ENCODE data around the gene SYNE4. TPM values are rescaled to one million over a fixed set of nuclear protein-coding genes. Genes with fewer than 3 reads are reported as not detected.

The SYNE4 gene
- total and polyA plus RNA-seq, 2 of the 13 experiments (the other 11 are each of a cell fraction or from before 2014, with no cell fraction given), result 13.7 to 23.0 TPM

DNA sequence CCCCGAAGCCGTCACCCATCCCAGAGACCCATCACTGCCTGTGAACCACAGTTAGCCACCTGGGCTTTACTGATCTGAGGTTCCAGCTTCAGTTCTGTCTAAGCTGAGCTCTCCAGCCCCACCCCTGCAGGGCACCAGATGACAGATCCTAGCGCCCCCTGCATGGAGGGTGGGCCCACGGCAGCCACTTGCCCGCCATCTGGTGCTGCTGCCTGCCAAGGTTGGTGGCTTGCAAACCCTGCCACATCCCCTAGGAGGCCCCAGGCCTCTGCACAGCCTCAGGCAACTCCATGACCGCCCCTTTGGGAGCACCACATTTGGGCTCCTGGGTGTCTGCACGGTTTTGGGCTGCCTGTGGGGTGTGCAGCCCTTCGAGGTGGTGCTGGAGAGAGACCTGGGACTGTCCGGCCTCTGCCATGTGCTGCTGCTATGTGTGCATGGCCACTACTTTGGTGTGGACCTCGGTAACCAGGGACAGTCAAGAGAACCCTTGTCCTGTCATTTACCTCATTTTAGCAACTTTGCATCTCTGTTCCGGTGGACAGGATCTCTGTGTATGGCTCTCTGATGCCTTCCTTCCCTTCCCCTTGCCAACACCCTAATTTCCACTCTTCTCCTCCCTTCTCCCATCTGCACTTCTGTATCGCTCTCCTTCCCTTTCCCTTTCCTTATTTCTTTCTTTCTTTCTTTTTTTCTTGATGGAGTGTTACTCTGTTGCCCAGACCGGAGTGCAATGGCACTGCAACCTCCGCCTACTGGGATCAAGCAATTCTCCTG, 31.0 kb downstream of the SYNE4 start:
- DNase-seq (ENCODE audit: low spot score) (peak; percentile 53), ATAC-seq (peak; percentile 91), FAIRE-seq (no peak)
- Histone ChIP-seq H3K4me2 (ENCODE audit: low read depth, low read length) (no peak overlapping the region), H3K9me3 (ENCODE audit: low read length) (no peaks in the 10 kb centered on the region), H3K9ac (ENCODE audit: insufficient read depth, low read depth, low read length) (no peak overlapping the region), H3K79me2 (ENCODE audit: insufficient read depth, low read length) (no peaks in the 10 kb centered on the region), H3K27ac (ENCODE audit: extremely low read length, insufficient read depth, low read length) (no peak overlapping the region), H2AFZ (ENCODE audit: low read length) (no peak overlapping the region), H4K20me1 (ENCODE audit: insufficient read depth, low read length) (no peaks in the 10 kb centered on the region), H3K36me3 (replicated peaks in 1 of 2; ENCODE audit: control insufficient read depth in 1 of 2, insufficient read depth in 2 of 2, low read length in 2 of 2) (no peaks in the 10 kb centered on the region), H3K4me3 (replicated peaks in 1 of 3; ENCODE audit: insufficient read depth in 1 of 3, low read depth in 2 of 3, low read length in 3 of 3) (no peak overlapping the region), H3K4me1 (ENCODE audit: insufficient read depth, low read length) (no peaks in the 10 kb centered on the region), H3K27me3 (ENCODE audit: control insufficient read depth in 1 of 2, insufficient read depth in 2 of 2, low read length in 2 of 2) (peaks cover 1 to 13% of the 10 kb centered on the region in 2 experiments; a peak in 2 of 5 replicates)
- in situ Hi-C loops (cut with HindIII; ENCODE audit: extremely low pct_ligation_motif_present, low pct_unique_long_range_greater_than_20kb) (no loop called here), intact Hi-C loops (cut with micrococcal nuclease; ENCODE audit: unreplicated experiment) (no loop called here)
- 62% methylated on average over 6 of the region's 14 CpGs for WGBS (ENCODE audit: low lambda C conversion rate)
- BruUV-seq (replicated peaks), result no TSS peak
- ChIA-PET CTCF (ENCODE audit: low intra/inter-chr PET ratio, low total read pairs) (no interaction called here), POLR2A (no interaction called here)
- TF ChIP-seq ZNF263 (CRISPR knock-in tag; IDR thresholded peaks at IDR 0.05) (peak; percentile 77; the same call in 1 of the 2 replicates), RFXAP (CRISPR knock-in tag; IDR thresholded peaks at IDR 0.05; ENCODE audit: borderline replicate concordance) (no peak), TCF7 (IDR thresholded peaks at IDR 0.05; ENCODE audit: low read depth) (no peak), CBX2 (IDR thresholded peaks at IDR 0.05; ENCODE audit: low read depth, low read length) (no peak), CBX2 (CRISPR knock-in tag; IDR thresholded peaks at IDR 0.05; ENCODE audit: low read depth) (no peak), ZNF251 (CRISPR knock-in tag; IDR thresholded peaks at IDR 0.05) (no peak), KLF9 (CRISPR knock-in tag; IDR thresholded peaks at IDR 0.05; ENCODE audit: low read depth) (no peak), RAD21 (CRISPR knock-in tag; IDR thresholded peaks at IDR 0.05) (peak; percentile 62), STAG1 (CRISPR knock-in tag; IDR thresholded peaks at IDR 0.05) (peak; percentile 46)
- TF ChIP-seq, protein P1, sequence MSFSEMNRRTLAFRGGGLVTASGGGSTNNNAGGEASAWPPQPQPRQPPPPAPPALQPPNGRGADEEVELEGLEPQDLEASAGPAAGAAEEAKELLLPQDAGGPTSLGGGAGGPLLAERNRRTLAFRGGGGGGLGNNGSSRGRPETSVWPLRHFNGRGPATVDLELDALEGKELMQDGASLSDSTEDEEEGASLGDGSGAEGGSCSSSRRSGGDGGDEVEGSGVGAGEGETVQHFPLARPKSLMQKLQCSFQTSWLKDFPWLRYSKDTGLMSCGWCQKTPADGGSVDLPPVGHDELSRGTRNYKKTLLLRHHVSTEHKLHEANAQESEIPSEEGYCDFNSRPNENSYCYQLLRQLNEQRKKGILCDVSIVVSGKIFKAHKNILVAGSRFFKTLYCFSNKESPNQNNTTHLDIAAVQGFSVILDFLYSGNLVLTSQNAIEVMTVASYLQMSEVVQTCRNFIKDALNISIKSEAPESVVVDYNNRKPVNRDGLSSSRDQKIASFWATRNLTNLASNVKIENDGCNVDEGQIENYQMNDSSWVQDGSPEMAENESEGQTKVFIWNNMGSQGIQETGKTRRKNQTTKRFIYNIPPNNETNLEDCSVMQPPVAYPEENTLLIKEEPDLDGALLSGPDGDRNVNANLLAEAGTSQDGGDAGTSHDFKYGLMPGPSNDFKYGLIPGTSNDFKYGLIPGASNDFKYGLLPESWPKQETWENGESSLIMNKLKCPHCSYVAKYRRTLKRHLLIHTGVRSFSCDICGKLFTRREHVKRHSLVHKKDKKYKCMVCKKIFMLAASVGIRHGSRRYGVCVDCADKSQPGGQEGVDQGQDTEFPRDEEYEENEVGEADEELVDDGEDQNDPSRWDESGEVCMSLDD (CRISPR knock-in tag; IDR thresholded peaks at IDR 0.05; ENCODE audit: borderline replicate concordance), result no peak
- TF ChIP-seq, protein P2, sequence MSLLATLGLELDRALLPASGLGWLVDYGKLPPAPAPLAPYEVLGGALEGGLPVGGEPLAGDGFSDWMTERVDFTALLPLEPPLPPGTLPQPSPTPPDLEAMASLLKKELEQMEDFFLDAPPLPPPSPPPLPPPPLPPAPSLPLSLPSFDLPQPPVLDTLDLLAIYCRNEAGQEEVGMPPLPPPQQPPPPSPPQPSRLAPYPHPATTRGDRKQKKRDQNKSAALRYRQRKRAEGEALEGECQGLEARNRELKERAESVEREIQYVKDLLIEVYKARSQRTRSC (CRISPR knock-in tag; IDR thresholded peaks at IDR 0.05; ENCODE audit: low read depth), result no peak
- TF ChIP-seq, protein P3, sequence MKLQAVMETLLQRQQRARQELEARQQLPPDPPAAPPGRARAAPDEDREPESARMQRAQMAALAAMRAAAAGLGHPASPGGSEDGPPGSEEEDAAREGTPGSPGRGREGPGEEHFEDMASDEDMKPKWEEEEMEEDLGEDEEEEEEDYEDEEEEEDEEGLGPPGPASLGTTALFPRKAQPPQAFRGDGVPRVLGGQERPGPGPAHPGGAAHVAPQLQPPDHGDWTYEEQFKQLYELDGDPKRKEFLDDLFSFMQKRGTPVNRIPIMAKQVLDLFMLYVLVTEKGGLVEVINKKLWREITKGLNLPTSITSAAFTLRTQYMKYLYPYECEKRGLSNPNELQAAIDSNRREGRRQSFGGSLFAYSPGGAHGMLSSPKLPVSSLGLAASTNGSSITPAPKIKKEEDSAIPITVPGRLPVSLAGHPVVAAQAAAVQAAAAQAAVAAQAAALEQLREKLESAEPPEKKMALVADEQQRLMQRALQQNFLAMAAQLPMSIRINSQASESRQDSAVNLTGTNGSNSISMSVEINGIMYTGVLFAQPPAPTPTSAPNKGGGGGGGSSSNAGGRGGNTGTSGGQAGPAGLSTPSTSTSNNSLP (IDR thresholded peaks at IDR 0.05; ENCODE audit: low read depth, low read length), result no peak
- TF ChIP-seq, protein P4, sequence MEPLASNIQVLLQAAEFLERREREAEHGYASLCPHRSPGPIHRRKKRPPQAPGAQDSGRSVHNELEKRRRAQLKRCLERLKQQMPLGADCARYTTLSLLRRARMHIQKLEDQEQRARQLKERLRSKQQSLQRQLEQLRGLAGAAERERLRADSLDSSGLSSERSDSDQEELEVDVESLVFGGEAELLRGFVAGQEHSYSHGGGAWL (CRISPR knock-in tag; IDR thresholded peaks at IDR 0.05), result no peak
- TF ChIP-seq, protein P5, sequence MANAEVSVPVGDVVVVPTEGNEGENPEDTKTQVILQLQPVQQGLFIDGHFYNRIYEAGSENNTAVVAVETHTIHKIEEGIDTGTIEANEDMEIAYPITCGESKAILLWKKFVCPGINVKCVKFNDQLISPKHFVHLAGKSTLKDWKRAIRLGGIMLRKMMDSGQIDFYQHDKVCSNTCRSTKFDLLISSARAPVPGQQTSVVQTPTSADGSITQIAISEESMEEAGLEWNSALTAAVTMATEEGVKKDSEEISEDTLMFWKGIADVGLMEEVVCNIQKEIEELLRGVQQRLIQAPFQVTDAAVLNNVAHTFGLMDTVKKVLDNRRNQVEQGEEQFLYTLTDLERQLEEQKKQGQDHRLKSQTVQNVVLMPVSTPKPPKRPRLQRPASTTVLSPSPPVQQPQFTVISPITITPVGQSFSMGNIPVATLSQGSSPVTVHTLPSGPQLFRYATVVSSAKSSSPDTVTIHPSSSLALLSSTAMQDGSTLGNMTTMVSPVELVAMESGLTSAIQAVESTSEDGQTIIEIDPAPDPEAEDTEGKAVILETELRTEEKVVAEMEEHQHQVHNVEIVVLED (CRISPR knock-in tag; IDR thresholded peaks at IDR 0.05; ENCODE audit: borderline replicate concordance), result no peak
- TF ChIP-seq, protein P6, sequence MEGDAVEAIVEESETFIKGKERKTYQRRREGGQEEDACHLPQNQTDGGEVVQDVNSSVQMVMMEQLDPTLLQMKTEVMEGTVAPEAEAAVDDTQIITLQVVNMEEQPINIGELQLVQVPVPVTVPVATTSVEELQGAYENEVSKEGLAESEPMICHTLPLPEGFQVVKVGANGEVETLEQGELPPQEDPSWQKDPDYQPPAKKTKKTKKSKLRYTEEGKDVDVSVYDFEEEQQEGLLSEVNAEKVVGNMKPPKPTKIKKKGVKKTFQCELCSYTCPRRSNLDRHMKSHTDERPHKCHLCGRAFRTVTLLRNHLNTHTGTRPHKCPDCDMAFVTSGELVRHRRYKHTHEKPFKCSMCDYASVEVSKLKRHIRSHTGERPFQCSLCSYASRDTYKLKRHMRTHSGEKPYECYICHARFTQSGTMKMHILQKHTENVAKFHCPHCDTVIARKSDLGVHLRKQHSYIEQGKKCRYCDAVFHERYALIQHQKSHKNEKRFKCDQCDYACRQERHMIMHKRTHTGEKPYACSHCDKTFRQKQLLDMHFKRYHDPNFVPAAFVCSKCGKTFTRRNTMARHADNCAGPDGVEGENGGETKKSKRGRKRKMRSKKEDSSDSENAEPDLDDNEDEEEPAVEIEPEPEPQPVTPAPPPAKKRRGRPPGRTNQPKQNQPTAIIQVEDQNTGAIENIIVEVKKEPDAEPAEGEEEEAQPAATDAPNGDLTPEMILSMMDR (CRISPR knock-in tag; IDR thresholded peaks at IDR 0.05), result peak; percentile 65

Measured in HepG2 (cell line).